ENCODE results near the gene ANKRD33B. TPM values are rescaled to one million over a fixed set of nuclear protein-coding genes. Genes with fewer than 3 reads are reported as not detected.

The ANKRD33B gene
- total and polyA plus RNA-seq, 9 of the 15 experiments (the other 6 are each of a cell fraction or from before 2014, with no cell fraction given) = 0.10 to 1.7 (median 0.40) TPM

GRCh38 chr5:10515492-10515891, 48.4 kb upstream of the ANKRD33B start:
- ChIA-PET POLR2A (no interaction called here), CTCF (ENCODE audit: low intra/inter-chr PET ratio) (no interaction called here)
- H2AFZ ChIP-seq (ENCODE audit: low read depth, low read length) = no peak overlapping the region
- H3K9me3 ChIP-seq (replicated peaks; ENCODE audit: control insufficient read depth, insufficient read depth, low read depth, low read length) = no peaks in the 10 kb centered on the region
- no peaks in the 10 kb centered on the region for H3K9me1 ChIP-seq (ENCODE audit: control insufficient read depth, insufficient read depth, low read length)
- H3K36me3 ChIP-seq (ENCODE audit: control insufficient read depth, insufficient read depth, low read length) = no peaks in the 10 kb centered on the region
- H3K79me2 ChIP-seq (ENCODE audit: control insufficient read depth, insufficient read depth, low read length) = no peaks in the 10 kb centered on the region
- no peak for FAIRE-seq
- 5% methylated on average over 2 of the region's 2 CpGs for WGBS (ENCODE audit: insufficient coverage, low coverage, missing lambda C conversion rate)
- intact Hi-C loops (cut with micrococcal nuclease) = no loop called here
- DNase-seq (ENCODE audit: extremely low read depth in 1 of 4, low spot score in 3 of 4) = no peak
- H4K20me1 ChIP-seq (replicated peaks; ENCODE audit: control insufficient read depth, insufficient read depth, low read length) = no peaks in the 10 kb centered on the region
- H3K4me3 ChIP-seq = no peak overlapping the region
- peaks cover 17 to 53% of the 10 kb centered on the region in 2 experiments; a peak in 4 of 5 replicates for H3K27me3 ChIP-seq (ENCODE audit: control insufficient read depth in 2 of 2, insufficient read depth in 2 of 2, low read length in 2 of 2)
- in situ Hi-C loops (cut with MboI) = no loop called here
- no TSS peak for BruUV-seq (replicated peaks)
- H3K27ac ChIP-seq (ENCODE audit: extremely low read depth, low read depth, low read length) = no peak overlapping the region
- no peak overlapping the region for H3K9ac ChIP-seq (ENCODE audit: insufficient read depth in 1 of 2, low read depth in 2 of 2, low read length in 2 of 2)
- no peak overlapping the region for H3K4me2 ChIP-seq (ENCODE audit: insufficient read depth, low read length)
- no peaks in the 10 kb centered on the region; a peak in 1 of 5 replicates for H3K4me1 ChIP-seq (replicated peaks in 1 of 2; ENCODE audit: control insufficient read depth in 2 of 2, insufficient read depth in 2 of 2, low read length in 2 of 2)
- TF ChIP-seq TBP (optimal IDR thresholded peaks at IDR 0.05; ENCODE audit: low read depth, low read length) (no peak), ZSCAN32 (CRISPR knock-in tag; IDR thresholded peaks at IDR 0.05) (no peak), ZNF583 (CRISPR knock-in tag; IDR thresholded peaks at IDR 0.05) (peak; percentile 92), BCOR (IDR thresholded peaks at IDR 0.05) (no peak), ZNF699 (CRISPR knock-in tag; IDR thresholded peaks at IDR 0.05; ENCODE audit: insufficient replicate concordance) (no peak), PHB (CRISPR knock-in tag; IDR thresholded peaks at IDR 0.05) (no peak)
- ATAC-seq = no peak

GRCh38 chr5:10518347-10518746, 45.5 kb upstream of the ANKRD33B start:
- in situ Hi-C loops (cut with MboI) = no loop called here
- POLR2A ChIA-PET = interaction anchor here (1.2 to 1.8 kb wide), 2 partner anchors 17 to 21 kb away, joined by 4 to 5 read pairs; no protein-coding TSS in a partner anchor
- TF ChIP-seq ZNF347 (CRISPR knock-in tag; IDR thresholded peaks at IDR 0.05; ENCODE audit: low read depth) (no peak), ILF3 (IDR thresholded peaks at IDR 0.05; ENCODE audit: borderline replicate concordance) (no peak), HINFP (tag; conservative IDR thresholded peaks at IDR 0.05; ENCODE audit: low read depth) (no peak), ZNF639 (CRISPR knock-in tag; conservative IDR thresholded peaks at IDR 0.05 in 1 of 2, IDR thresholded peaks at IDR 0.05 in 1 of 2) (no peak), MED1 (CRISPR knock-in tag; IDR thresholded peaks at IDR 0.05; ENCODE audit: borderline replicate concordance) (no peak), SP2 (IDR thresholded peaks at IDR 0.05; ENCODE audit: extremely low read depth, low read depth, low read length, poor library complexity, severe bottlenecking) (no peak), KDM1A (IDR thresholded peaks at IDR 0.05) (no peak), ZNF507 (tag; conservative IDR thresholded peaks at IDR 0.05) (no peak)

More at GRCh38 chr5:10518347-10518746, 45.5 kb upstream of the ANKRD33B start:
- Histone ChIP-seq H3K4me2 (ENCODE audit: insufficient read depth, low read length) (no peak overlapping the region), H4K20me1 (replicated peaks; ENCODE audit: control insufficient read depth, insufficient read depth, low read length) (no peaks in the 10 kb centered on the region), H3K9me1 (ENCODE audit: control insufficient read depth, insufficient read depth, low read length) (no peaks in the 10 kb centered on the region), H3K36me3 (ENCODE audit: control insufficient read depth, insufficient read depth, low read length) (no peaks in the 10 kb centered on the region), H3K9me3 (replicated peaks; ENCODE audit: control insufficient read depth, insufficient read depth, low read depth, low read length) (peaks cover 5% of the 10 kb centered on the region; the same call in 1 of the 2 replicates), H3K27me3 (ENCODE audit: control insufficient read depth in 2 of 2, insufficient read depth in 2 of 2, low read length in 2 of 2) (peaks cover 12 to 33% of the 10 kb centered on the region in 2 experiments; a peak in 4 of 5 replicates), H3K27ac (ENCODE audit: extremely low read depth, low read depth, low read length) (no peak overlapping the region), H3K9ac (ENCODE audit: insufficient read depth in 1 of 2, low read depth in 2 of 2, low read length in 2 of 2) (no peak overlapping the region), H3K79me2 (ENCODE audit: control insufficient read depth, insufficient read depth, low read length) (no peaks in the 10 kb centered on the region), H3K4me1 (replicated peaks in 1 of 2; ENCODE audit: control insufficient read depth in 2 of 2, insufficient read depth in 2 of 2, low read length in 2 of 2) (no peaks in the 10 kb centered on the region; a peak in 1 of 5 replicates), H3K4me3 (no peak overlapping the region), H2AFZ (ENCODE audit: low read depth, low read length) (no peak overlapping the region)
- DNase-seq (ENCODE audit: extremely low read depth in 1 of 4, low spot score in 3 of 4) = no peak
- no TSS peak for BruUV-seq (replicated peaks)
- CTCF ChIA-PET (ENCODE audit: low intra/inter-chr PET ratio) = no interaction called here
- no peak for FAIRE-seq
- intact Hi-C loops (cut with micrococcal nuclease) = no loop called here
- 23% methylated on average over 2 of the region's 2 CpGs for WGBS (ENCODE audit: insufficient coverage, low coverage, missing lambda C conversion rate)
- ATAC-seq = no peak

Measured in K562 (cell line).